Bone marrow (tissue), 2 donors: ENCODE measurements around the gene CHST13.
"Not testable (repeated sequence)": the region's sequence is repeated elsewhere in the genome, so short reads cannot be mapped to it uniquely, and the experiment has no call there.

Experiments used
- DNase-seq, 2 donors: peaks; one replicate each; lab custom pipeline; 2025; lab: John Stamatoyannopoulos, UW

Gene CHST13

DNA sequence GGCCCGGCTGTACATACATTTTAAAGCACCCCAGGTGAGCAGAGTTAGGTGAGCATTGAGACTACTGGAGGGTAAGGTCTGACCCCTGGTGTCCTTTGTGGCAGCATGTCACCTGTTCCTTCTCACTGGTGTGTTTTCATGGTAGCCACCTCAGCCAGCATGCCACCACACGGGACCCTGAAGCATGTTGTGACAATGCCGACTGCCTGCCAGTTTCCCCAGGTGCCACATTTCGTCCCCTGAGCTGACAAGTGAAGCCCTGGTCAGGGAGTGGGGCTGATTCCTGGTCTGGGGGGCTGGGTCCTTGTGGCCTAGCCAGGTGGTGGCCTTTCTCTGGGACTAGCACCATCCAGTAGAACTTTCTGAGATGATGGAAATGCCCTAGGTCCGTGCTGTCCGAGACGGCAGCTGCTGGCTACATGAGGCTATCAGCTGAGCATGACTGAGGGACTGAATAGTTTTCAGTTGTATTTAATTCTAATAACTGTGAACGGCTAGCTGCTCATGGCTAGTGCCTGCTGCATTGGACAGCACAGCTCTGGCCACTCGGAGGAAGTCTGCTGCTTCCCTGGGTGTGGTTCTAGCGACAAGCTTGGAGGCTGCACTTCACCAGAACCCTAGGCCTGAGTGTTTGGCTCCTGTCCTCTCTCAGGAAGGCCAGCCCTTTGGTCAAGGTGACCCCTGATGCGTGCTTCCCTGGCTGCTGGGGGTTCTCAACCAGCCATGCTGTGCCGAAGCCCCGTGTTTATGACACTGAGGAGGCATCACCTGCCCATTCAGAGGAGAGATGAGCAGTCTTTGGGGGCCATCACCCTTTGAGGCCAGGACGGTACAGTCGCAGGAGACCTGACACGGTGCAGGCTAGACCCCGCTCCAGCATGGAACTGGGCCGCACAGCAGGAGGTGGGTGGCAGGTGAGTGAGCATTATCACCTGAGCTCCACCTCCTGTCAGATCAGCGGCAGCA is 30.9 kb downstream of the CHST13 start:
- no peak for DNase-seq

DNA sequence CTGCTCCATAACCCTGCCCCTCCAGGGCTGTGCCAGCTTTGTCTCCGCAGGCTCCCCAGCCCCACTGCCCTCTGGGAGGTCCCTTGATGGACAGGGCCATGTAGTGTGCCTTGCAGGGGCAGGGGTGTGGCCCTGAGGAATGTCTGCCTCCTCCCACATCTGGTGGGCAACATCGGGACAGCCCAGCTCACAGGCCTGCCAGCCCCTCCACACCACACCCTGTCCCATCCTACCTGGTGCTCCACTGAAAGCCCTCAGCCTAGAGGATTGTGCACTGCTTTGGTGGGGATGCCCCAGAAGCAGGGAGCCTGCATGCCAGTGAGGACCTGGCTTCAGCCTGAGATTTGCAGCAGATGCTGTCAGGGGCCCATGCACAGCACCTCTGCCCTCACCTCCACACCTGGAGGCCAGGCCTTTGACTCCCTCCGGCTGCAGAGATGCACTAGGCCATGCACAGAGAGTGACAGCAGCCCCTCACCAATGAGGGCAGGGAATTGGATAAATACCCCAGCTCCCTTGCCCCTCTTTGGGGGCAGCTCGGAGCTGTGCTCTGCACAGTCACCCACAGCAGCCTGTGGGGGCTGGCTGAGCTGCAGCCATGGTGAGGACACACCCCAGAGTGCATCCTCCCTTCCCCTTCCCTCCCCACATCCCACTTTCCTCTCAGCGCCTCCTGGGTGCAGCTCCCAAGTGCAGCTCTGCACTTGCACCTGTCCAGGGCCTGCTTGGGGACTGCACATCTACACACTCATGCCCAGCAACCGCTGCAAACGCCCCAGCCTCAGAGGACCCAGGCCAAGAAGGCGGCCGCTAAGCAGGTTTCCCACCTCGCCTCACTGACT is 32.1 kb downstream of the CHST13 start:
- no peak for DNase-seq

DNA sequence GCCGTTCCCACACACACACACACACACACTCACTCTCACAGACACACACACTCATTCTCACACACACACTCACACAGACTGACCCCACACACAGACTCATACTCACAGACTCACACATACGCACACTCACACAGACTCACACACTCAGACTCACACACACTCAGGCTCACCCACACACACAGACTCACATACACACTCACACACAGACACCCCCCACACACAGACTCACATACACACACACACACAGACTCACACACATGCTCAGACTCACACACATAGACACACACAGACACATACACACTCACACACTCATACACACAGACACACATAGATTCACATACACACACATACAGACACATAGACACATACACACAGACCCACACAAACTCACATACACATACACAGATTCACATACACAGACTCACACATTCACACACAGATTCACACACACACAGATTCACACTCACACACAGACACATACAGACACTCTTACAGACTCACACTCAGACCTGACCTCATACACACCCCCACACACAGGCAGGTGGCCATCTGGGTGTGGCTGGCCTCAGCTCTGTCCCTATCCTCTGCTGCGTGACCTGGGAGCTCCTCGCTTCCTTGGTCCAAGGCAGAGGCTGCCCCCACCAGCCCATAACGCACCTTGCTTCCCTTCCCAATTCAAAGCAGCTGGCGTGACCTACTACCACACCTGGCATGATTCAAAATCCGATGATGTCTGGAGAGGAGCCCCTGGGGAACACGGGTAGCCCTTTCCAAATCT is 32.9 kb downstream of the CHST13 start:
- DNase-seq: no peak

GRCh38 chr3:126557415-126557745 is 33.4 kb downstream of the CHST13 start:
- DNase-seq: no peak

- no peak for DNase-seq
Observed at GRCh38 chr3:126557761-126558160, 33.8 kb downstream of the CHST13 start.

- DNase-seq: no peak
Observed at GRCh38 chr3:126558336-126559071, 34.5 kb downstream of the CHST13 start, which contains the start of gene C3orf22. TSS of gene C3orf22 (minus strand) at chr3:126558932. CDS start at chr3:126553390, 5,542 bp downstream.

DNA sequence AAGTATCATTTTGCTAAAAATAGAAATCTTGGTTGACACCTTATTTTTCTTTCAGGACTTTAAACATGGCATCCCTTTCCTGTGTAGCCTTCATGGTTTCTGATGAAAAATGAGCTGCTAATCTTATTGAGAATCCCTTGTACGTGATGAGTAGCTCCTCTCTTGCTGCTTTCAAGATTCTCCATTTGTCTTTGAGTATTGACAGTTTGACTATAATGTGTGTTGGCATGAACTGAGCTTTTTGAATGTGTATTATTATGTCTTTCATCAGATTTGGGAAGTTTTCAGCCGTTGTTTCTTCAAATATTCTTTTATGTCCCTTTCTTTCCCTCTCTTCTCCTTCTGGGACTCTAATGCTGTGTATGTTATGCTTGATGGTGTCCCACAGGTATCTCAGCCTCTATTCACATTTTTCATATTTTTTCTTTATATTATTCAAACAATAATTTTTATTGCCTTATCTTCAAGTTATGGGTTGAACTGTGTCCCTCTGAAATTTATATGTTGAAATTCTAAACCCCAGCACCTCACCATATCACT is 38.9 kb downstream of the CHST13 start:
- no peak for DNase-seq

- no peak for DNase-seq
Observed at GRCh38 chr3:126567696-126568438, 43.9 kb downstream of the CHST13 start.

- DNase-seq: no peak
Observed at GRCh38 chr3:126568776-126569342, 44.9 kb downstream of the CHST13 start.

- no peak for DNase-seq
Observed at GRCh38 chr3:126569390-126569975, 45.5 kb downstream of the CHST13 start.

GRCh38 chr3:126570103-126570541 is 46.2 kb downstream of the CHST13 start:
- DNase-seq: no peak

- no peak for DNase-seq
Observed at GRCh38 chr3:126571078-126571477, 47.1 kb downstream of the CHST13 start.

DNA sequence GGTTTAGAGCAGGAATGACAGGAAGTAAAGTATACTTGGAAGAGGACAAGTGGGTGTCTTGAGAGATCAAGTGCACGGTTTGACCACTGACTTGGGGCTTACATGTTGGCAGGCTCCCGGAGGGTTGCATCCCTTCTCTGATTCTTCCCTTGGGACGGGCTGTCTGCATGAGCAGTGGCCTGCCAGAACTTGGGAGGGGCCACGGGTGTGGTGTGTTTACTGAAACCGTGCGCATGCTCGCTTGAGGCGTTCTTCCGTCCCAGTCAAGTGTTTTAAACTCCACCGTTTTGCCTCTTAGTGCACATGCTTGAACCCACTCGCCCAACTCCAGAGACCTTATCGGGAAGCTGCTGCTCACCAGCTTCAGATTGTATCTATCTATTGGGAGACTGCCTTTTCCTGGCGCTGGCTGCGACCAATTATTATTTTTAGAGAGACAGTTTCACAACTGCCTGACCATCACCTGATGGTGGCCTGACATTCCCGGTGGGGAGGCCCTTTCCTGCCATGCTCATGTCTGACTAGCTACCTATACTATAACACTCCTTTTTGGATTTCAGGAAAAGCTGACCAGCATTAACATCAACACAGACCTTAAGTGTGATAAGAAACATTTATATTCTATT is 49.6 kb downstream of the CHST13 start:
- no peak for DNase-seq

DNA sequence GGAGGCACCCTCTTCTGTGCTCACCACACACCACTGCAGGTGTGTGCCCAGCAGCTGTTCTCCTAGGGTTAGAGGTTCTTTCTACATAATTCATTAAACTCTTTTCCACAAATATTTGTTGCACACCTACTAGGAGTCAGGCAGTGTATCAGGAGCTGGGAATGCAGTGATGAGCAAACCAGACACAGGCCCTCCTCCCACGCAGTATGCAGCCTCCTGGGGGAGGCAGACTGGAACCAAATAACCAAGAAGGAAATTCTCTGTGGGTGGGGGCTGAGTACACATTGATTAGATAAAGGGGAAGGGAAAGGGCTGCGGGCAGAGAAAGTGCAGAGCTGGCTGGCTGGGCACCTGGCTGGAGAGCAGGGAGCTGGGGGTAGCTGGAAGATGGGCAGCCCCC is 53.3 kb downstream of the CHST13 start:
- no peak for DNase-seq

- no peak for DNase-seq
Observed at GRCh38 chr3:126578702-126579101, 54.7 kb downstream of the CHST13 start.

DNA sequence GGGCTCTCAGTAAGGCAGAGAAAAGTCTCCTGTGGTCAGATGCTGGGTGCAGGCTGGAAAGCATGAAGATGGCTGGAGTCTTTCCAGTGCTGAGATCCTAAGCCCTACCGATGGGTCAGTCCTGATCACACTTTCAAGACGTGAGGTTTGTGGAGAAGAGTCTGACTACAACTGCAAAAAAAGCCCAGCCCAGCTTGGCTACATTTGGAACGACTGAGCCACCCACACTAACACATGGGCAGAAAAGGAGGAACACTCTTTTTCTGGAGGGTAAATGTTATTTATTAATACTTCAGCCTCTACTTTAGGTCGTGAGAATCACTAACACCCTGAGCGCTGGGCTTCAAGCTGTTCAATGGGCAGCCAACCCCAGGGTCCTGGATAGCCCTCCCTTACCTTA is 56.8 kb downstream of the CHST13 start:
- no peak for DNase-seq

DNA sequence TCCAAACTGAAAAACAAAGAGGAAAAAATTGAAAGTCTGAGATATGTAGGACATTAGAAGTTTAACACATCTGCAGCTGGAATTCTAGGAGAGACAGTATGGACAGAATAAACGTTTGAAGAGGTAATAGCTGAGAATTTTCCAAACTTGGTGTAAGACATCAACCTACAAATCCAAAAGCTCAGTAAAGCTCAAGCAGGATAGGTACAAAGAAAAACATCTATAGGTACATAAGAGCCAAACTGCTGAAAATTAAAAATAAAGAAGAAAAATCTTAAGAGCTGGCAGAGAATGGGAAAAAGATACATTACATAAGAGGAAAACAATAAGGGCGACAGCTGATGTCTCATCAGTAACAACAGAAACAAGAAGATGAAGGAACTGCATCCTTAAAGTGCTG is 57.6 kb downstream of the CHST13 start:
- DNase-seq: no peak

- DNase-seq: no peak
Observed at GRCh38 chr3:126582311-126582710, 58.4 kb downstream of the CHST13 start.

- not testable (repeated sequence) for DNase-seq
Observed at GRCh38 chr3:126591515-126591914, 67.6 kb downstream of the CHST13 start.
